KMS-11 (cell line): ENCODE data around the gene IRF7.
A peak's percentile ranks its signal among the peaks of the same experiment; 100 is the strongest.

Source experiments
- H2AFZ ChIP-seq: fragments of 200-600 bp; sonication (generic); 2 replicates; pipeline ENCODE4 v1.6.1; 2016; ENCODE audit warnings: antibody characterized with exemption, mixed run types, low read depth
- H3K27ac ChIP-seq: fragments of 200-600 bp; sonication (generic); 2 replicates; pipeline ENCODE4 v1.6.1; 2016; ENCODE audit warnings: mild to moderate bottlenecking, mixed run types
- H3K27me3 ChIP-seq: fragments of 200-600 bp; sonication (generic); 2 replicates; pipeline ENCODE4 v1.6.1; 2017; ENCODE audit warnings: mild to moderate bottlenecking, low read depth, mixed run types, moderate library complexity; ENCODE audit not compliant: insufficient read depth
- H3K36me3 ChIP-seq: fragments of 200-600 bp; sonication (generic); 2 replicates; pipeline ENCODE4 v1.6.1; 2017; ENCODE audit warnings: mild to moderate bottlenecking, mixed run types; ENCODE audit not compliant: insufficient read depth
- H3K4me1 ChIP-seq: fragments of 200-600 bp; sonication (generic); 2 replicates; pipeline ENCODE4 v1.6.1; 2016; ENCODE audit warnings: mild to moderate bottlenecking, low read depth, mixed run types; ENCODE audit not compliant: poor library complexity, severe bottlenecking
- H3K4me2 ChIP-seq: fragments of 200-600 bp; sonication (generic); 2 replicates; pipeline ENCODE4 v1.7.0; 2016; ENCODE audit warnings: mild to moderate bottlenecking, mixed run types
- H3K4me3 ChIP-seq: fragments of 200-600 bp; sonication (generic); IDR thresholded peaks from 2 replicates; pipeline ENCODE4 v1.6.1; 2017; ENCODE audit warnings: low read depth, low read length, mixed read lengths; ENCODE audit not compliant: insufficient read depth
- H3K79me2 ChIP-seq: fragments of 200-600 bp; sonication (generic); 2 replicates; pipeline ENCODE4 v1.6.1; 2016; ENCODE audit warnings: low read depth, mixed run types; ENCODE audit not compliant: insufficient read depth
- H3K9ac ChIP-seq: fragments of 200-600 bp; sonication (generic); 2 replicates; pipeline ENCODE4 v1.6.1; 2016; ENCODE audit warnings: mild to moderate bottlenecking, mixed run types
- H4K20me1 ChIP-seq: fragments of 200-600 bp; sonication (generic); 2 replicates; pipeline ENCODE4 v1.6.1; 2016; ENCODE audit warnings: mild to moderate bottlenecking, mixed run types; ENCODE audit not compliant: insufficient read depth
- CTCF ChIP-seq: fragments of 200-600 bp; sonication (generic); conservative IDR thresholded peaks from 2 replicates; pipeline ENCODE4 v1.6.1; 2017; ENCODE audit warnings: low read depth, mild to moderate bottlenecking, antibody characterized with exemption, low read length, moderate library complexity, mixed read lengths

The IRF7 gene

GRCh38 chr11:627308-627576 lies 11.5 kb upstream of the IRF7 start:
- no peaks in the 10 kb centered on the region for H3K27me3 ChIP-seq

GRCh38 chr11:626475-627307 lies 10.9 kb upstream of the IRF7 start, which contains the start of gene SCT:
Gene SCT, minus strand, starts transcription at chr11:627181. Its CDS starts 38 bp downstream, at chr11:627143.
- Histone ChIP-seq H3K27ac (peak within 1 kb of the TSS; percentile 90), H3K79me2 (no peaks in the 10 kb centered on the region), H3K4me2 (peak within 1 kb of the TSS; percentile 97), H3K36me3 (no peaks in the 10 kb centered on the region), H3K27me3 (no peaks in the 10 kb centered on the region), H3K4me3 (no peak within 1 kb of the TSS), H2AFZ (no peak within 1 kb of the TSS), H4K20me1 (no peaks in the 10 kb centered on the region), H3K4me1 (peaks cover 38% of the 10 kb centered on the region), H3K9ac (peak within 1 kb of the TSS; percentile 55; the same call in 1 of the 2 replicates)
- no peak for TF ChIP-seq CTCF

More at GRCh38 chr11:627308-627576, 11.5 kb upstream of the IRF7 start:
- Histone ChIP-seq H3K4me3 (no peak overlapping the region), H3K27ac (no peak overlapping the region), H3K9ac (no peak overlapping the region), H3K36me3 (no peaks in the 10 kb centered on the region), H3K4me2 (no peak overlapping the region), H4K20me1 (no peaks in the 10 kb centered on the region), H3K4me1 (peaks cover 38% of the 10 kb centered on the region), H2AFZ (no peak overlapping the region), H3K79me2 (no peaks in the 10 kb centered on the region)
- no peak for TF ChIP-seq CTCF

DNA sequence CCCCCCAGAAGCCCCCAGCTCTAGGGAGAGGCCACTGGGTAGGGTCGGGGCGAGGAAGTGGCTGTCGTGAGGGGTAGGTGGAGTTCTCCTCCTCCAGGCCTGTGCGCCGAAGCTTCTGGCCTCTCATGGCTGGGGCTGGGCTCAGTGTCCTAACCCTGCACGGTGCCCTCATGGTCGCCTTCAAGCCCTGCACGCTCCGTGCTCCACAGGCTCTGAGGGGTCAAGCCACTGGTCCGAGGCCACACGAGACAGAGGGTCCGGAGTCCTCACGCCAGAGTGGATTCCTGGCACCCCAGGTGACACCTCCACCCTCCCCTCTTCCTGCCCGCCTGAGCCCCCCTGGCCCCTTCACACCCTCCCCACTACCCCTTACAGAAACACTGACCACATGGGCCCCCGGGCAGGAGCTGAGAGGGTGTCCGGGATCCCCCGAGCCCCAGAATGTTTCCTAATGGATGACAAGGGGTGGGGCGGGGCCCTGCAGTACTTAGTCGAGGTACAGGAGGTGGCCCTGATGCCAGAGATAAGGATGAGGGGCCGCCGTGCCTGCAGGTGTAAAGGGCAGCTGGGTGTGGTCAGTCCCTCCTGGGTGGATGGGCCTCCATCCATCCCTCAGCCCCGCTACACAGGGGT lies 10.0 kb upstream of the IRF7 start:
- H4K20me1 ChIP-seq: no peaks in the 10 kb centered on the region
- H3K27me3 ChIP-seq: no peaks in the 10 kb centered on the region
- no peaks in the 10 kb centered on the region for H3K36me3 ChIP-seq
- no peak overlapping the region for H3K4me2 ChIP-seq
- H3K4me3 ChIP-seq: no peak overlapping the region
- H3K4me1 ChIP-seq: peaks cover 32% of the 10 kb centered on the region
- H3K79me2 ChIP-seq: no peaks in the 10 kb centered on the region
- H3K9ac ChIP-seq: no peak overlapping the region
- no peak overlapping the region for H3K27ac ChIP-seq
- H2AFZ ChIP-seq: no peak overlapping the region
- no peak for TF ChIP-seq CTCF

- no peak within 1 kb of the TSS for H3K4me2 ChIP-seq
These were observed 9.2 kb upstream of the IRF7 start, which contains the start of gene CDHR5 for GRCh38 chr11:624705-625635. Gene CDHR5, minus strand, starts transcription at chr11:624955. Its CDS starts 53 bp downstream, at chr11:624902.

More at GRCh38 chr11:624705-625635, 9.2 kb upstream of the IRF7 start, which contains the start of gene CDHR5:
- no peaks in the 10 kb centered on the region for H3K36me3 ChIP-seq
- H4K20me1 ChIP-seq: no peaks in the 10 kb centered on the region
- no peak for TF ChIP-seq CTCF
- H3K79me2 ChIP-seq: no peaks in the 10 kb centered on the region
- peaks cover 24% of the 10 kb centered on the region for H3K4me1 ChIP-seq
- no peak within 1 kb of the TSS for H3K27ac ChIP-seq
- no peaks in the 10 kb centered on the region for H3K27me3 ChIP-seq
- H3K9ac ChIP-seq: no peak within 1 kb of the TSS
- H2AFZ ChIP-seq: no peak within 1 kb of the TSS
- no peak within 1 kb of the TSS for H3K4me3 ChIP-seq
